Testis (tissue), 5 donors: ENCODE measurements around the gene TSPAN12. TPM values are rescaled to one million over a fixed set of nuclear protein-coding genes. Genes with fewer than 3 reads are reported as not detected.
"Not testable (repeated sequence)": the region's sequence is repeated elsewhere in the genome, so short reads cannot be mapped to it uniquely, and the experiment has no call there.

Experiments
- DNase-seq: peaks from one replicate; pipeline ENCODE4 v3.0.0-alpha.2; 2019
- H3K27ac ChIP-seq, 2 donors: fragments of 200-600 bp; sonication (generic); one replicate each; pipeline ENCODE4 v1.5.1; 2019
- H3K27me3 ChIP-seq: fragments of 200-600 bp; sonication (generic); one replicate; pipeline ENCODE4 v1.5.1; 2019
- H3K36me3 ChIP-seq: fragments of 200-600 bp; sonication (generic); one replicate; pipeline ENCODE4 v1.5.1; 2017; ENCODE audit warnings: low read depth; ENCODE audit errors: missing control alignments
- H3K4me1 ChIP-seq: fragments of 200-600 bp; sonication (generic); one replicate; pipeline ENCODE4 v1.5.1; 2019
- H3K4me3 ChIP-seq, 2 donors: fragments of 200-600 bp; sonication (generic); one replicate each; pipeline ENCODE4 v1.5.1; 2017 to 2019
- H3K9me3 ChIP-seq: fragments of 200-600 bp; sonication (generic); one replicate; pipeline ENCODE4 v1.5.1; 2017
- POLR2A ChIP-seq: fragments of 450-650 bp; IDR thresholded peaks from one replicate; pipeline ENCODE4 v1.6.1; 2017; ENCODE audit warnings: antibody characterized with exemption, mild to moderate bottlenecking, moderate library complexity
- WGBS, 2 donors: methylation state at CpG; one replicate each; pipeline ENCODE4 v1.1.5; 2018; 5-methylcytosine and 5-hydroxymethylcytosine counted together
- intact Hi-C: fragments of 100-400 bp; cut with DNase I; formaldehyde crosslinking; loops from one replicate; pipeline ENCODE4 v1.15.1; 2023; ENCODE audit warnings: low total_unique reads
- long read RNA-seq, 2 donors: transcript quantifications; one replicate each; lab custom pipeline, GENCODE V29; 2026
- polyA plus RNA-seq: library from polyadenylated mRNA; stranded (reverse); fragments of 350-450 nt; fragmentation: Illumina TruSeq; extraction: RNeasy Lipid Tissue Mini Kit (QIAGEN cat#74804); gene quantifications from one replicate; pipeline ENCODE4 v1.2.3, GENCODE V29; 2014; ENCODE audit warnings: low read depth, low replicate concordance; ENCODE audit not compliant: insufficient read depth
- total RNA-seq, 2 donors: library from RNA; depleted of rRNA; stranded (reverse); fragments of >200 nt; gene quantifications; one replicate each; pipeline ENCODE4 v1.2.3, GENCODE V29; 2016
- TF ChIP-seq, protein P1 (sequence below), 3 experiments: fragments of 450-650 bp in 2 of 3; fragments of 200-600 bp in 1 of 3; sonication (generic) in 1 of 3; IDR thresholded peaks; one replicate each; pipeline ENCODE4 v1.5.1; 2016 to 2019; ENCODE audit warnings: antibody characterized with exemption in 3 of 3, mild to moderate bottlenecking in 2 of 3, moderate library complexity in 1 of 3

TSPAN12 gene, protein sequence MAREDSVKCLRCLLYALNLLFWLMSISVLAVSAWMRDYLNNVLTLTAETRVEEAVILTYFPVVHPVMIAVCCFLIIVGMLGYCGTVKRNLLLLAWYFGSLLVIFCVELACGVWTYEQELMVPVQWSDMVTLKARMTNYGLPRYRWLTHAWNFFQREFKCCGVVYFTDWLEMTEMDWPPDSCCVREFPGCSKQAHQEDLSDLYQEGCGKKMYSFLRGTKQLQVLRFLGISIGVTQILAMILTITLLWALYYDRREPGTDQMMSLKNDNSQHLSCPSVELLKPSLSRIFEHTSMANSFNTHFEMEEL
- 1 to 10 TPM; 4.3 to 6.3 TPM for total RNA-seq
- 6.6 TPM for polyA plus RNA-seq
- long read RNA-seq, donor 1, transcript TSPAN12-201 (8 exons, 2,798 nt): major isoform, 20 of 21 reads
- long read RNA-seq, donor 1, partial matches to known transcripts: 0 of 21 reads
- long read RNA-seq, donor 1, other reads (novel, unspliced or antisense): 0 of 21 reads
- long read RNA-seq, donor 2, transcript TSPAN12-201 (8 exons, 2,798 nt): major isoform, 7 of 7 reads
- long read RNA-seq, donor 2, partial matches to known transcripts: 0 of 7 reads
- long read RNA-seq, donor 2, other reads (novel, unspliced or antisense): 0 of 7 reads

DNA sequence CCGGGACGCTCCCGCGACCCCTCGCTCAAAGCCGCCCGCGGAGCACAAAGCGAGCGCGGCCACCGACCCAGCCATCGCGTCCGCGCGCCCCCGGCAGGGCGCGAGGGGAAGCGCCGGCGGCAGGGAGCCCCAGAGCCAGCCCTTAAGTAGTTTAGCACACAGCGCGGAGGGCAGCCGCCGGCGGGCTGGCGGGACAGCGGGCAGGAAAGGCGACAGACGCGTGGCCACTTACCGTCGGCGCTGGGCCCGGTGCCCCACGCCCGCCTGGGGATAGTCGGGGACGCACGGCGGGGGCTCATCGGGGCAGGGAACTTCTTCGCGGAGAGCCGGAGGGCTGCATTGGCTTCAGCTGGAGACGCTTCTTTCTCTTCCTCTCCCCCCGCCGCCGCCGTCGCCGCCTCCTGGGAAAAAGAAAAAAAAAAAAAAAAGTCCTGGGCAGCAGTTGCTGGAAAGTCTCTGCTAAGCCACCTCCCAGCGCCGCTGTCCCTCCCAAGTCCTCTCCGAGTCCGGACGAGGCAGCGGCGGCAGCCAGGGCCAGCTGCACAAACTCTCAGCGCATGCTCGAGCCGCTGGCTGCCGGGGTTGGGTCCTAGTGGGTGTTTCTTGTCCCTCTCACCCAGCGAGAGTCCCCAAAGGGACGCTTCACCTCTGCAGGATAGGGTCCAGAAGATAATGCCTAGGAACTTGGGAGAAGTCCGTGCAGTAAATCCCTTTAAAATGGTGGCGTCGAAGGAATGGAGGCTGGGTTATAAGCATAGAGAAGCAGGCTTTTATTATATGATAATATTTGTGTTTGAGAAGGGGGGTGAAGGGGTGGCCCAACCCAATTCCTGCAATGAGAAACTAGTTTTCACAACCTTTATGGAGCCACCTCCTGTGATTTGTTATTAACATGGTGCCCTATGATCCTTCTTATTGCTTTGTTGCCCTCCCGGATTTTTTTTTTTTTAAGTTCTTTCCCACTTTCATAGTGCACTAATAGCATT is at the start of gene TSPAN12:
Gene TSPAN12 (minus strand): TSS at position 557 of the 986 bp plus-strand sequence. CDS start 1,381 bp downstream, outside the sequence.
- H3K4me1 ChIP-seq: no peaks in the 10 kb centered on the region
- intact Hi-C loops: no loop called here

DNA sequence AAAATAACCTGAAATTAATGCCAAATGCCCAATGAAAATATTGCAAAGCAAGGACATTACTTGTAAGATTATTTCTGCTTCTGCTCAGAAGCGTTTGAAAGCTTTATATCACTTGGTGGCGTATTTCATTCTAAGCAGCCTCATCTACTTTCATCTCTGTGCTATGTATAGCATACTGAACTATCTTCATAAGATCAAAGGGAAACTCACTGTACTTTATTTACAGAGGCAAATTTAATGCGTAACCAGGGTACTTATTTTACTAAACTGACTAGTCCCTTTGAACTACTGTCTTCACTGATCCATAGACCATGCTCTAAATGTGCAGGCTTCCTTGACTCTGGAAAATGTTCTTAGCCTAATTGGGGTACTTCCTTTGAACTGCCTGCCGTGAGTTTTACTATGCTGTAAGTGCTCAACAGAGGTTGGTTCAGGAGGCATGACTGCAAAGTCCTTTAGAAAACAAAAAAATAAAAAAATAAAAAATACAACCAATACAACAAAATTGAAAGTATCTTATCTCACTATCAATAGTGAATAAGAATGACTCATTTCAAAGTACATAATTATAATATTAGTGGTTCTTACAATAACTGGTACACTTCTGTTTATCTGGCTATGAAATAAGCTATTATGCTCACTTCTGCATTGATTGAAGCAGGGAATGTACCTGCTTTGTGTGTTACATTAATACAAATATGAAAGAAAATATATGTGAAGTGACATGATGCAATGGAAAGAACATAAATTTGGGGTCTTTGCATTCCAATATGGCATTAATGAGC is 41.0 kb upstream of the TSPAN12 start:
- H3K9me3 ChIP-seq: no peaks in the 10 kb centered on the region
- H3K27ac ChIP-seq: no peak overlapping the region
- DNase-seq: no peak
- no peak overlapping the region for H3K4me3 ChIP-seq
- TF ChIP-seq, protein P1, sequence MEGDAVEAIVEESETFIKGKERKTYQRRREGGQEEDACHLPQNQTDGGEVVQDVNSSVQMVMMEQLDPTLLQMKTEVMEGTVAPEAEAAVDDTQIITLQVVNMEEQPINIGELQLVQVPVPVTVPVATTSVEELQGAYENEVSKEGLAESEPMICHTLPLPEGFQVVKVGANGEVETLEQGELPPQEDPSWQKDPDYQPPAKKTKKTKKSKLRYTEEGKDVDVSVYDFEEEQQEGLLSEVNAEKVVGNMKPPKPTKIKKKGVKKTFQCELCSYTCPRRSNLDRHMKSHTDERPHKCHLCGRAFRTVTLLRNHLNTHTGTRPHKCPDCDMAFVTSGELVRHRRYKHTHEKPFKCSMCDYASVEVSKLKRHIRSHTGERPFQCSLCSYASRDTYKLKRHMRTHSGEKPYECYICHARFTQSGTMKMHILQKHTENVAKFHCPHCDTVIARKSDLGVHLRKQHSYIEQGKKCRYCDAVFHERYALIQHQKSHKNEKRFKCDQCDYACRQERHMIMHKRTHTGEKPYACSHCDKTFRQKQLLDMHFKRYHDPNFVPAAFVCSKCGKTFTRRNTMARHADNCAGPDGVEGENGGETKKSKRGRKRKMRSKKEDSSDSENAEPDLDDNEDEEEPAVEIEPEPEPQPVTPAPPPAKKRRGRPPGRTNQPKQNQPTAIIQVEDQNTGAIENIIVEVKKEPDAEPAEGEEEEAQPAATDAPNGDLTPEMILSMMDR (IDR thresholded peaks at IDR 0.05): no peak
- no peak for TF ChIP-seq POLR2A
- 59 to 64% methylated on average over 4 of the region's 4 CpGs for WGBS, 2 donors
- H3K4me1 ChIP-seq: no peaks in the 10 kb centered on the region
- H3K27me3 ChIP-seq: no peaks in the 10 kb centered on the region
- no peaks in the 10 kb centered on the region for H3K36me3 ChIP-seq
- intact Hi-C loops: no loop called here

More for the DNA sequence above, at the start of gene TSPAN12:
- H3K4me3 ChIP-seq: peak within 1 kb of the TSS; percentile 65 to 72
- H3K27me3 ChIP-seq: no peaks in the 10 kb centered on the region
- DNase-seq: peak; percentile 83
- no peaks in the 10 kb centered on the region for H3K9me3 ChIP-seq
- no peaks in the 10 kb centered on the region for H3K36me3 ChIP-seq
- 0% methylated on average over 17 to 47 of the region's 71 CpGs for WGBS, 2 donors
- TF ChIP-seq, protein P1 (IDR thresholded peaks at IDR 0.05): peak; percentile 43 to 63 (median 47)
- TF ChIP-seq POLR2A: no peak
- peak within 1 kb of the TSS; percentile 55 to 83 for H3K27ac ChIP-seq

DNA sequence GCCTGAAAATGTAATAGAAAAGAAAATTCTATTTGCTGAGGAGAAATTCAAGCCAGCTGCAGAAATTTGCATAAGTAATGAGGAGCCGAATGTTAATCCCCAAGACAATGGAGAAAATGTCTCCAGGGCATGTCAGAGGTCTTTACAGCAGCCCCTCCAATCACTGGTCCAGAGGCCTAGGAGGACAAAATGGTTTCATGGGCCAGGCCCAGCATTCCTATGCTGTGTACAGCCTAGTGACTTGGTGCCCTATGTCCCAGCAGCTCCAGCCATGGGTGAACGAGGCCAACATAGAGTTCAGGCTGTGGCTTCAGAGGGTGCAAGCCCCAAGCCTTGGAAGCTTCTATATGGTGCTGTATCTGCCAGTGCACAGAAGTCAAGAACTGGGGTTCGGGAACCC is 37.3 kb upstream of the TSPAN12 start:
- H3K27me3 ChIP-seq, DNase-seq, H3K27ac ChIP-seq, H3K4me3 ChIP-seq, H3K36me3 ChIP-seq, intact Hi-C loops, H3K4me1 ChIP-seq, H3K9me3 ChIP-seq: not testable (repeated sequence)
- WGBS, 2 donors: 89 to 93% methylated on average over 1 to 3 of the region's 3 CpGs

DNA sequence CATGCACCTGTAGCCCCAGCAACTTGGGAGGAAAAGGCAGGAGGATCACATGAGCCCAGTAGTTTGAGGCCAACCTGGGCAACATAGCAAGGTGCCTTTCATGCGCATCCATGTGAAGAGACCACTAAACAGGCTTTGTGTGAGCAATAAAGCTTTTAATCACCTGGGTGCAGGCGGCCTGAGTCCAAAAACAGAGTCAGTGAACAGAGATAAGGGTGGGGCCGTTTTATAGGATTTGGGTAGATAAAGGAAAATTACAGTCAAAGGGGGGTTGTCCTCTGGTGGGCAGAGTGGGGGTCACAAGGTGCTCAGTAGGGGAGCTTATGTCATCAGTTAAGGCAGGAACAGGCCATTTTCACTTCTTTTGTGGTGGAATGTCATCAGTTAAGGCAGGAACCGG is 27.7 kb upstream of the TSPAN12 start:
- DNase-seq, H3K36me3 ChIP-seq, H3K4me3 ChIP-seq, intact Hi-C loops, H3K27me3 ChIP-seq, H3K27ac ChIP-seq, H3K4me1 ChIP-seq, H3K9me3 ChIP-seq: not testable (repeated sequence)
- 84 to 85% methylated on average over 4 of the region's 4 CpGs for WGBS, 2 donors

DNA sequence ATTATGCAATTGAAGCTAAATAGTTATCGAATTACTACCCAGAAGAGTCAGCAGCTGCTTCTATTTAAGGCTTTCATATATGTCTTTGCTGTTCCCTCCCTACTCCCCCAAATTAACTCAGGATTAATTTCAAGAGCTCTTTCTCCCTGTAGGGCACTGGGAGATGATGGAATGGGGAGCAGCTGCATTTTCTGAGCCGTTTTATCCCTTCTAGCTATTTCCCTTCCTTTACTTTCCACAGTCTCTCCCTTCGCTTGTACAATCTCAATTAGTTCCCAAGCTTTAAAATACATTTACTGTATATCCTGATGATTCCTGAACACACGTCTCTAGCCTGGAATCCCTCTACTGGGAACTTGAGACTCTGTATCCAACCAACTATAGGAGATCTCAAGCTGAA is 19.8 kb upstream of the TSPAN12 start:
- Histone ChIP-seq H3K27ac (no peak overlapping the region), H3K4me3 (no peak overlapping the region), H3K27me3 (no peaks in the 10 kb centered on the region), H3K4me1 (no peaks in the 10 kb centered on the region), H3K36me3 (no peaks in the 10 kb centered on the region), H3K9me3 (no peaks in the 10 kb centered on the region)
- DNase-seq: no peak
- WGBS, 2 donors: 80 to 84% methylated on average over 4 of the region's 4 CpGs
- no peak for TF ChIP-seq POLR2A
- TF ChIP-seq, protein P1 (IDR thresholded peaks at IDR 0.05): no peak
- intact Hi-C loops: no loop called here
